ENCODE measurements around the gene UBA52. TPM values are rescaled to one million over a fixed set of nuclear protein-coding genes. Genes with fewer than 3 reads are reported as not detected.

Gene UBA52
- total and polyA plus RNA-seq, 2 of the 8 experiments (the other 6 are each of a cell fraction or from before 2014, with no cell fraction given) = 1,340 to 5,409 TPM

DNA sequence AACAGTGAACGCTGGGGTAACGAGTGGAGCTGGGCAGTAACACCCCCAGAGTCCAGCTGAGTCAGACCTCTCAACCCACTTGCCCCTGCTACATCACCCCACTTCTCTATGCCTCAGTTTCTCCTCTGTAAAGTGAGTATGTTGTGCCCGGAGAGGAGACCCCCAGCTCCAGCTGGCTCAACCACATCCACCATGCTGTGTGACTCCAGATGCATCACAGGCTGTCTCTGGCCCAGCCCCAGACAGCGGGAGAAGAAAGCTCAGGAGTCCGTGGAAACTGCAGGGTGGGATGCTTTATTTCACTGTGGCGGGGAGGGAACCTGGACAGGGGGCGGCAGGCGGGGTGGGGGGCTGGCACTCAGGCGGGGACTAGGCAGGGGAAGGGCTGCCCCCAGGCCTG, 40.2 kb upstream of the UBA52 start:
- Histone ChIP-seq H3K4me2 (ENCODE audit: insufficient read depth in 1 of 2, low read depth in 2 of 2, low read length in 2 of 2) (no peak overlapping the region), H3K23ac (ENCODE audit: insufficient read length) (no peak overlapping the region), H2AK5ac (ENCODE audit: low read depth, low read length) (no peak overlapping the region), H2BK120ac (replicated peaks; ENCODE audit: low read depth, low read length) (no peak overlapping the region), H3K4ac (replicated peaks; ENCODE audit: insufficient read length, low read depth, low read length) (no peak overlapping the region), H2AFZ (ENCODE audit: low read length) (no peak overlapping the region), H3K9me3 (ENCODE audit: insufficient read depth in 2 of 2, low read depth in 1 of 2, low read length in 1 of 2) (no peaks in the 10 kb centered on the region), H3K56ac (replicated peaks; ENCODE audit: insufficient read length, low read depth, low read length) (no peak overlapping the region), H4K5ac (ENCODE audit: insufficient read length, low read depth, low read length) (no peak overlapping the region), H4K20me1 (replicated peaks in 1 of 2; ENCODE audit: control insufficient read depth in 1 of 2, insufficient read depth in 2 of 2, low read length in 2 of 2) (peaks cover 3 to 5% of the 10 kb centered on the region in 2 experiments), H3K9ac (replicated peaks in 1 of 4; ENCODE audit: extremely low read depth in 1 of 4, low read depth in 3 of 4, low read length in 3 of 4) (no peak overlapping the region), H3K27ac (ENCODE audit: low read depth, low read length) (no peak overlapping the region), H3K27me3 (replicated peaks in 1 of 4; ENCODE audit: control insufficient read depth in 3 of 4, extremely low read depth in 1 of 4, insufficient read depth in 3 of 4, low read length in 3 of 4) (no peaks in the 10 kb centered on the region), H4K8ac (ENCODE audit: extremely low read depth, insufficient read depth, low read length) (no peak overlapping the region), H2BK20ac (ENCODE audit: low read length) (no peak overlapping the region), H3K4me1 (replicated peaks in 1 of 4; ENCODE audit: control insufficient read depth in 3 of 4, insufficient read depth in 4 of 4, low read length in 3 of 4) (no peaks in the 10 kb centered on the region), H3K14ac (ENCODE audit: insufficient read length) (no peak overlapping the region), H3K36me3 (ENCODE audit: control insufficient read depth in 2 of 4, insufficient read depth in 4 of 4, low read length in 3 of 4) (peaks cover 8 to 34% (median 20%) of the 10 kb centered on the region in 4 experiments; a peak in 7 of 8 replicates), H2BK15ac (ENCODE audit: low read length) (no peak overlapping the region), H3K79me1 (ENCODE audit: low read depth, low read length) (no peaks in the 10 kb centered on the region; the same call in 1 of the 2 replicates), H2BK5ac (ENCODE audit: low read depth, low read length) (no peak overlapping the region), H3K79me2 (ENCODE audit: control insufficient read depth in 1 of 2, insufficient read depth in 2 of 2, low read length in 2 of 2) (no peaks in the 10 kb centered on the region), H3K23me2 (ENCODE audit: low read depth, low read length) (no peaks in the 10 kb centered on the region), H2BK12ac (ENCODE audit: low read depth, low read length) (no peak overlapping the region), H3K4me3 (ENCODE audit: extremely low read depth in 1 of 4, insufficient read depth in 2 of 4, low read depth in 3 of 4, low read length in 4 of 4) (no peak overlapping the region), H3K18ac (ENCODE audit: extremely low read depth, low read length) (no peak overlapping the region), H4K91ac (replicated peaks; ENCODE audit: insufficient read length, low read length) (no peak overlapping the region)
- no peak for DNase-seq (ENCODE audit: low read depth in 1 of 2, low spot score in 2 of 2)
- TF ChIP-seq EZH2 (IDR thresholded peaks at IDR 0.05; ENCODE audit: low read depth, low read length, severe bottlenecking) = no peak
- TF ChIP-seq CBX8 (IDR thresholded peaks at IDR 0.05; ENCODE audit: borderline replicate concordance, low read depth, low read length) = no peak
- TF ChIP-seq GABPA (IDR thresholded peaks at IDR 0.05; ENCODE audit: borderline replicate concordance, insufficient read depth, low read length) = no peak
- no peak for TF ChIP-seq POLR2AphosphoS5 (IDR thresholded peaks at IDR 0.05; ENCODE audit: low read depth, low read length)
- no peak for TF ChIP-seq ZNF274 (IDR thresholded peaks at IDR 0.05; ENCODE audit: borderline replicate concordance, extremely low read depth, low read length)
- TF ChIP-seq SP2 (IDR thresholded peaks at IDR 0.05; ENCODE audit: low read length) = no peak
- no peak for TF ChIP-seq BRCA1 (IDR thresholded peaks at IDR 0.05; ENCODE audit: low read depth, low read length)
- no peak for TF ChIP-seq JUND (IDR thresholded peaks at IDR 0.05; ENCODE audit: low read length)
- ChIA-PET CTCF (ENCODE audit: partially characterized antibody) (interaction anchor here (1.4 to 6.1 kb wide), 4 partner anchors 10 to 62 kb away, joined by 5 to 37 read pairs (median 6); partner anchors contain the start of genes ELL and REX1BD), POLR2A (ENCODE audit: partially characterized antibody) (interaction anchor here (0.5 to 2.6 kb wide), 3 partner anchors 7 to 224 kb away, joined by 3 to 11 read pairs (median 4); no protein-coding TSS in a partner anchor)
- 92% methylated on average over 3 of the region's 9 CpGs; no CpG with 5 or more reads in 1 of the 2 experiments for WGBS, 2 experiments (ENCODE audit: extremely low coverage in 1 of 2, insufficient coverage in 1 of 2, insufficient read length in 1 of 2, insufficient replicate concordance in 2 of 2, low coverage in 1 of 2, low lambda C conversion rate in 2 of 2, missing lambda C conversion rate in 1 of 2)
- FAIRE-seq = no peak
